BJ (cell line): ENCODE data around the gene ANAPC10. TPM values are rescaled to one million over a fixed set of nuclear protein-coding genes. Genes with fewer than 3 reads are reported as not detected.

Source experiments
- CTCF ChIA-PET: fragments of 350-600 bp; formaldehyde crosslinking; extraction: SDS; loops from one replicate; lab custom pipeline; 2021; ENCODE audit warnings: antibody characterized with exemption, inconsistent platforms; lab: Yijun Ruan, JAX
- POLR2A ChIA-PET: fragments of 300-600 bp; sonication (Branson Sonifier 250); formaldehyde crosslinking; extraction: SDS; loops from one replicate; lab custom pipeline; 2021; ENCODE audit warnings: antibody characterized with exemption; lab: Charles Lee
- DNase-seq: peaks from one replicate; pipeline ENCODE4 v3.0.0-alpha.2; 2011; ENCODE audit warnings: low read depth
- H3K27me3 ChIP-seq: 2 replicates; pipeline ENCODE4 v1.6.0; 2011; ENCODE audit warnings: low read length; ENCODE audit not compliant: control insufficient read depth, insufficient read depth
- H3K36me3 ChIP-seq: 2 replicates; pipeline ENCODE4 v1.5.1; 2011; ENCODE audit warnings: low read length; ENCODE audit not compliant: control insufficient read depth, insufficient read depth
- H3K4me3 ChIP-seq: 2 replicates; pipeline ENCODE4 v1.5.1; 2011; ENCODE audit warnings: low read depth, mild to moderate bottlenecking, control low read depth, low read length
- polyA plus RNA-seq: library from polyadenylated mRNA; depleted of rRNA; stranded (reverse); fragments of >200 nt; gene quantifications from 2 replicates; pipeline ENCODE4 v1.2.3, GENCODE V29; 2011
- TF ChIP-seq, protein P1 (sequence below): IDR thresholded peaks from 2 replicates; pipeline ENCODE4 v1.5.1; 2011; ENCODE audit warnings: low read depth, mild to moderate bottlenecking, control low read depth, inconsistent platforms, low read length, moderate library complexity; ENCODE audit not compliant: insufficient read depth

ANAPC10 gene
- polyA plus RNA-seq, 1 experiment: 10.3 TPM

DNA sequence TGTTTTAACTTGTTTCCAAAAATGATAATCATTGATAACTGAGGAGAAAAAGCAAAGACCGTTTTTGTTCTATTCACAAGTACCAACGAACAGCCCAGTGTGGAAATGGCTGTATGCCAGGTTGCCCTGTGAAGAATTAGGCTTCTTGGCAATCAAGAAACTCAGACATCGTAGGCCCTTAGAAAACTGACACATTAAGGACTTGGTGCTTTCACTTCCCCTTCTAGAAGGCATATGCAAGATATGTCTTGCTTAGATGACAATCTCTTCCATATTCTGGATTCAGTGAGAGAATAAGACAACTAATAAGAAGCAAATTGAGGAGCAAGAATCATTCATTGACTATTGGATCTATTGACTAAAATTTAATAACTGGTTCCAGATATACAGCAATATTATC, 56.6 kb downstream of the ANAPC10 start:
- TF ChIP-seq, protein P1, sequence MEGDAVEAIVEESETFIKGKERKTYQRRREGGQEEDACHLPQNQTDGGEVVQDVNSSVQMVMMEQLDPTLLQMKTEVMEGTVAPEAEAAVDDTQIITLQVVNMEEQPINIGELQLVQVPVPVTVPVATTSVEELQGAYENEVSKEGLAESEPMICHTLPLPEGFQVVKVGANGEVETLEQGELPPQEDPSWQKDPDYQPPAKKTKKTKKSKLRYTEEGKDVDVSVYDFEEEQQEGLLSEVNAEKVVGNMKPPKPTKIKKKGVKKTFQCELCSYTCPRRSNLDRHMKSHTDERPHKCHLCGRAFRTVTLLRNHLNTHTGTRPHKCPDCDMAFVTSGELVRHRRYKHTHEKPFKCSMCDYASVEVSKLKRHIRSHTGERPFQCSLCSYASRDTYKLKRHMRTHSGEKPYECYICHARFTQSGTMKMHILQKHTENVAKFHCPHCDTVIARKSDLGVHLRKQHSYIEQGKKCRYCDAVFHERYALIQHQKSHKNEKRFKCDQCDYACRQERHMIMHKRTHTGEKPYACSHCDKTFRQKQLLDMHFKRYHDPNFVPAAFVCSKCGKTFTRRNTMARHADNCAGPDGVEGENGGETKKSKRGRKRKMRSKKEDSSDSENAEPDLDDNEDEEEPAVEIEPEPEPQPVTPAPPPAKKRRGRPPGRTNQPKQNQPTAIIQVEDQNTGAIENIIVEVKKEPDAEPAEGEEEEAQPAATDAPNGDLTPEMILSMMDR: no peak
- Histone ChIP-seq H3K27me3 (no peaks in the 10 kb centered on the region), H3K4me3 (no peak overlapping the region), H3K36me3 (no peaks in the 10 kb centered on the region)
- POLR2A ChIA-PET: no interaction called here
- CTCF ChIA-PET: no interaction called here
- no peak for DNase-seq

DNA sequence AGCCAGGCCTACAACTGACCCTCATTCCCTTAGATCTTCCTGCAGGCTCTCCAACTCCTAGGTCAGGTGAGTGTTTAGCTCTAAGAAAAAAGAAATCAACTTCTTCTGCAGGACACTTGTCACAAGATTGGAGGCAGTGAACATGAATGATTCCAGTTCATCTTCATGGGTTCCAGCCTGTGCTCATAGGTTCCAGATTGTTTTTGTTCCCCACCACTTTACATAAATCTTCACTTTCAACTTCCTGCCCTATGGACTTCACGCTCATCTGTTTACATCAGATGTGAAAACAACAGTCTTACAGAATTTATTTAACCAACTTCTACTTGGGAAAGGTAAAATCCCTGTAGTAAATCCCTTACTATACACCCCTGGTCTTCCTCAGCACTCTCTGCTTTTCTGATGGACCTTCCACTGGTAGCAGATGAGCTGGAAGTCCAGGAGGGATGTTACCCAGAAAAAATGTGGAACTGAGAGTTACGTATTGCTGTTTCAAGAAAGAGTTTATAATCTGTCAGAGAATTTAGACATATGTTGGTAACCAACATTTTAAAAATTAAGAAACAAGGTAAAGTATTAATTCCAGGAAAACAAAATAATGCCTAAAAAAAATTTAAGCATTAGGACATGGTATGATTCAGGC, 62.4 kb downstream of the ANAPC10 start:
- peaks cover 4% of the 10 kb centered on the region for H3K36me3 ChIP-seq
- no peak overlapping the region for H3K4me3 ChIP-seq
- DNase-seq: no peak
- H3K27me3 ChIP-seq: no peaks in the 10 kb centered on the region
- ChIA-PET CTCF (no interaction called here), POLR2A (no interaction called here)
- TF ChIP-seq, protein P1: no peak

DNA sequence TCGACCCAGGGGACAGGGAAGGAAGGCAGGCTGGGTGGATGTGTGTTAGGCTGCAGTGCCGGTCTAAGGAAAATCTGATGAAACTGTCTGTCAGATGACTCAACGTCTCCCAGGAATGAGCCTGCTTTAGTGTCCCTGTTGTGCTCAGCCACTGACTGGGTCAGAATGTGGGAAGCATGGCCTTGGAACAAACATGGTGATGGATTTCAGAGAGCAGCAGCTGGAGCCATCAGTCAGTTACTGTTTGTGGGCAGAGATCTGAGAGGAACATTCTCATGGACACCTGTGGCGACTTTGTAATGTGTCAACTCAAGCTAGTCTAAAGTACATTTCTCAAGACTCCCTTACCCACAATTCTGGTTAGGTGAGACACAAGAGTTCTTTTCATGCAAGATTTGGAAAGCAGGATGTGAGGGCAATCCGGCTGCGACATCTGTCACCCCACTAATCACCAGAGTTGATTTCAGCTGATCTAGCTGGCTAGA, 63.2 kb downstream of the ANAPC10 start:
- H3K27me3 ChIP-seq: no peaks in the 10 kb centered on the region
- TF ChIP-seq, protein P1: no peak
- H3K36me3 ChIP-seq: peaks cover 4% of the 10 kb centered on the region
- H3K4me3 ChIP-seq: no peak overlapping the region
- no peak for DNase-seq
- CTCF ChIA-PET: no interaction called here
- POLR2A ChIA-PET: no interaction called here

DNA sequence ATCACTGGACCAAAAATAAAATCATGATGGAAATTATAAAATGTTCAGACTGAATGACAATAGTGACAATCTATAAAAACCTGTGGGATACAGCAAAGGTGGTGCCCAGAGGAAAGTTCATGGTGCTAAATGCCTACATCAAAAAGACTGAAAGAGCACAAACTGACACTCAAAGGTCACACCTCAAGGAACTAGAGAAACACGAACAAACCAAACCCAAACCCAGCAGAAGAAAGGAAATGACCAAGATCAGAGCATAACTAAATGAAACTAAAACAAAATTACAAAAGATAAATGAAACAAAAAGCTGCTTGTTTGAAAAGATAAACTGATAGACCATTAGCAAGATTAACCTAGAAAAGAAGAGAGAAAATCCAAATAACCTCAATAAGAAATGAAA, 78.7 kb downstream of the ANAPC10 start:
- POLR2A ChIA-PET: no interaction called here

DNA sequence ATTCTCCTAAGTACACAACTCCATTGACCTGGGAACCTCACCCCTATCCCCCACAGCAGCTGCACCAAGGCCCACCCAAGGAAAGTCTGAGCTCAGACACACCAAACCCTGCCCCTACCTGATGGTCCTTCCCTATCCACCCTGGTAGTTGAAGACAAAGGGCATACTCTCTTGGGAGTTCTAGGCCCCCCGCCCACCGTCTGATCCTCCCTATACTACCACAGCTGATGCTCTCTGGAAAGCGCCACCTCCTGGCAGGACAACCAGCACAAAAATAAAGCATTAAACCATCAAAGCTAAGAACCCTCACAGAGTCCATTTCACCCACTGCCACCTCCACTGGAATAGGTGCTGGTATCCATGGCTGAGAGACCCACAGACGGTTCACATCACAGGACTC, 83.6 kb downstream of the ANAPC10 start:
- TF ChIP-seq, protein P1: no peak
- no peak for DNase-seq
- ChIA-PET POLR2A (no interaction called here), CTCF (interaction anchor here (1.1 kb wide), 1 partner anchor 12 kb away, joined by 3 read pairs; no protein-coding TSS in a partner anchor)
- no peaks in the 10 kb centered on the region for H3K36me3 ChIP-seq
- no peak overlapping the region for H3K4me3 ChIP-seq
- H3K27me3 ChIP-seq: no peaks in the 10 kb centered on the region

More for the DNA sequence above, 78.7 kb downstream of the ANAPC10 start:
- no peak overlapping the region for H3K4me3 ChIP-seq
- no peak for DNase-seq
- H3K36me3 ChIP-seq: no peaks in the 10 kb centered on the region
- CTCF ChIA-PET: no interaction called here
- TF ChIP-seq, protein P1: no peak
- H3K27me3 ChIP-seq: no peaks in the 10 kb centered on the region
